ENCODE results near the gene OLIG3. TPM values are rescaled to one million over a fixed set of nuclear protein-coding genes. Genes with fewer than 3 reads are reported as not detected.

The OLIG3 gene
- 0.23 TPM for total RNA-seq

GRCh38 chr6:137494281-137494987 lies at the start of gene OLIG3:
Gene OLIG3 (minus strand): TSS chr6:137494394. CDS start chr6:137494170, 224 bp downstream.

Data from diencephalon (tissue), 1 donor.